H9 (cell line): ENCODE results near the gene SPATA16. TPM values are rescaled to one million over a fixed set of nuclear protein-coding genes. Genes with fewer than 3 reads are reported as not detected.
A peak's percentile ranks its signal among the peaks of the same experiment; 100 is the strongest.

Experiments used
- DNase-seq: peaks from one replicate; pipeline ENCODE4 v3.0.0-alpha.2; 2017
- H2AFZ ChIP-seq: one replicate; pipeline ENCODE4 v1.6.1; 2013; ENCODE audit warnings: mild to moderate bottlenecking, low read length, control low read depth, moderate library complexity
- H2AK5ac ChIP-seq: 2 replicates; pipeline ENCODE4 v1.6.1; 2013; ENCODE audit warnings: low read length, control low read depth, mixed read lengths; ENCODE audit not compliant: insufficient read length
- H2BK120ac ChIP-seq: one replicate; pipeline ENCODE4 v1.6.1; 2013; ENCODE audit warnings: low read depth, mild to moderate bottlenecking, low read length, control low read depth, inconsistent platforms; ENCODE audit not compliant: poor library complexity, severe bottlenecking
- H2BK12ac ChIP-seq: 2 replicates; pipeline ENCODE4 v1.6.1; 2013; ENCODE audit warnings: low read length, control low read depth, mixed read lengths, low read depth; ENCODE audit not compliant: insufficient read length
- H2BK15ac ChIP-seq: 2 replicates; pipeline ENCODE4 v1.6.1; 2013; ENCODE audit warnings: low read depth, low read length, control low read depth
- H2BK20ac ChIP-seq: one replicate; pipeline ENCODE4 v1.6.1; 2013; ENCODE audit warnings: low read depth, mild to moderate bottlenecking, low read length, control low read depth, inconsistent platforms; ENCODE audit not compliant: poor library complexity, severe bottlenecking
- H2BK5ac ChIP-seq: 2 replicates; pipeline ENCODE4 v1.6.1; 2013; ENCODE audit warnings: low read length, control low read depth, mixed read lengths; ENCODE audit not compliant: insufficient read length
- H3K14ac ChIP-seq: 2 replicates; pipeline ENCODE4 v1.6.1; 2013; ENCODE audit warnings: low read length, control low read depth; ENCODE audit not compliant: insufficient read depth
- H3K18ac ChIP-seq: 2 replicates; pipeline ENCODE4 v1.6.1; 2013; ENCODE audit warnings: low read depth, mild to moderate bottlenecking, mixed read lengths, low read length, control low read depth; ENCODE audit not compliant: insufficient read length
- H3K23ac ChIP-seq: 2 replicates; pipeline ENCODE4 v1.6.1; 2013; ENCODE audit warnings: low read length, control low read depth, mixed read lengths, low read depth; ENCODE audit not compliant: insufficient read length
- H3K23me2 ChIP-seq: 2 replicates; pipeline ENCODE4 v1.6.1; 2013; ENCODE audit warnings: low read depth, mild to moderate bottlenecking, mixed read lengths, low read length, control low read depth; ENCODE audit not compliant: insufficient read length, poor library complexity, severe bottlenecking
- H3K27ac ChIP-seq: 2 replicates; pipeline ENCODE4 v1.5.1; 2013; ENCODE audit warnings: low read length, control low read depth, mixed read lengths, low read depth; ENCODE audit not compliant: insufficient read length
- H3K27me3 ChIP-seq: 2 replicates; pipeline ENCODE4 v1.6.1; 2013; ENCODE audit warnings: low read length, control low read depth, inconsistent platforms; ENCODE audit not compliant: insufficient read depth
- H3K4ac ChIP-seq: 2 replicates; pipeline ENCODE4 v1.6.1; 2013; ENCODE audit warnings: low read depth, mild to moderate bottlenecking, control low read depth, inconsistent platforms, low read length, moderate library complexity
- H3K4me1 ChIP-seq: 2 replicates; pipeline ENCODE4 v1.6.1; 2013; ENCODE audit warnings: low read length, control low read depth, inconsistent platforms; ENCODE audit not compliant: insufficient read depth
- H3K4me2 ChIP-seq: 2 replicates; pipeline ENCODE4 v1.6.1; 2013; ENCODE audit warnings: low read length, control low read depth, mixed read lengths; ENCODE audit not compliant: insufficient read length, insufficient read depth
- H3K56ac ChIP-seq: 2 replicates; pipeline ENCODE4 v1.6.1; 2013; ENCODE audit warnings: low read depth, mild to moderate bottlenecking, mixed read lengths, low read length, control low read depth; ENCODE audit not compliant: insufficient read length
- H3K79me1 ChIP-seq: 2 replicates; pipeline ENCODE4 v1.6.1; 2013; ENCODE audit warnings: low read depth, mild to moderate bottlenecking, moderate library complexity, low read length, control low read depth, inconsistent platforms; ENCODE audit not compliant: insufficient read depth, poor library complexity, severe bottlenecking
- H3K79me2 ChIP-seq: 2 replicates; pipeline ENCODE4 v1.6.1; 2013; ENCODE audit warnings: low read length, control low read depth, inconsistent platforms; ENCODE audit not compliant: insufficient read depth
- H3K9ac ChIP-seq: 2 replicates; pipeline ENCODE4 v1.6.1; 2013; ENCODE audit warnings: low read length, control low read depth, mixed read lengths; ENCODE audit not compliant: insufficient read length; ENCODE audit errors: extremely low read depth
- H3K9me3 ChIP-seq: one replicate; pipeline ENCODE4 v1.6.1; 2013; ENCODE audit warnings: low read depth, low read length, inconsistent platforms; ENCODE audit not compliant: control insufficient read depth
- H3T11ph ChIP-seq: one replicate; pipeline ENCODE4 v1.6.1; 2013; ENCODE audit warnings: mild to moderate bottlenecking, low read length, control low read depth, inconsistent platforms
- H4K20me1 ChIP-seq: one replicate; pipeline ENCODE4 v1.6.1; 2013; ENCODE audit not compliant: control insufficient read depth, insufficient read length, insufficient read depth
- H4K5ac ChIP-seq: 2 replicates; pipeline ENCODE4 v1.6.1; 2013; ENCODE audit warnings: low read depth, mild to moderate bottlenecking, mixed read lengths, low read length, control low read depth; ENCODE audit not compliant: insufficient read length
- H4K8ac ChIP-seq: replicated peaks from 2 replicates; pipeline ENCODE4 v1.6.1; 2013; ENCODE audit warnings: low read length, control low read depth, mixed read lengths, low read depth; ENCODE audit not compliant: insufficient read length
- H4K91ac ChIP-seq: 2 replicates; pipeline ENCODE4 v1.6.1; 2013; ENCODE audit warnings: low read depth, mild to moderate bottlenecking, moderate library complexity, mixed read lengths, low read length, control low read depth; ENCODE audit not compliant: insufficient read length
- H3K27ac Mint-ChIP-seq, 3 experiments: 2 replicates in 2 of 3; 3 replicates in 1 of 3; pipeline ENCODE4 v1.8.0; 2020 to 2021; ENCODE audit warnings: mixed read lengths in 3 of 3, mild to moderate bottlenecking in 1 of 3, moderate library complexity in 1 of 3
- H3K27me3 Mint-ChIP-seq: 2 replicates; pipeline ENCODE4 v1.8.0; 2021; ENCODE audit warnings: low read depth, mild to moderate bottlenecking, moderate library complexity, mixed read lengths
- H3K36me3 Mint-ChIP-seq, 3 experiments: 2 replicates in 2 of 3; 3 replicates in 1 of 3; pipeline ENCODE4 v1.8.0; 2020 to 2021; ENCODE audit warnings: low read depth in 3 of 3, mixed read lengths in 3 of 3; ENCODE audit not compliant: insufficient read depth in 1 of 3
- H3K4me1 Mint-ChIP-seq, 2 experiments: 2 replicates each; pipeline ENCODE4 v1.8.0; 2020; ENCODE audit warnings: mixed read lengths in 2 of 2
- H3K4me3 Mint-ChIP-seq, 2 experiments: 2 replicates in 1 of 2; 3 replicates in 1 of 2; pipeline ENCODE4 v1.8.0; 2020 to 2021; ENCODE audit warnings: mild to moderate bottlenecking in 2 of 2, mixed read lengths in 2 of 2, moderate library complexity in 1 of 2
- H3K9me3 Mint-ChIP-seq, 2 experiments: 2 replicates in 1 of 2; 3 replicates in 1 of 2; pipeline ENCODE4 v1.8.0; 2020; ENCODE audit warnings: mild to moderate bottlenecking in 2 of 2, mixed read lengths in 2 of 2, moderate library complexity in 1 of 2
- WGBS: extraction: QIAGEN DNeasy Blood & Tissue Kit; methylation state at CpG from one replicate; pipeline ENCODE4 v1.1.7; 2013; ENCODE audit warnings: missing lambda C conversion rate, low lambda C conversion rate, mixed read lengths; ENCODE audit not compliant: insufficient read length; ENCODE audit errors: extremely low coverage; 5-methylcytosine and 5-hydroxymethylcytosine counted together
- total RNA-seq: library from RNA; stranded (reverse); gene quantifications from 2 replicates; pipeline ENCODE4 v1.2.1, GENCODE V29; 2021
- TF ChIP-seq, protein P1 (sequence below): fragments of 200-600 bp; sonication (generic); conservative IDR thresholded peaks from 3 replicates; pipeline ENCODE4 v1.8.0; 2021; ENCODE audit warnings: antibody characterized with exemption, mild to moderate bottlenecking

Gene SPATA16
- total RNA-seq, 1 experiment from 2014 or later, result not detected

DNA sequence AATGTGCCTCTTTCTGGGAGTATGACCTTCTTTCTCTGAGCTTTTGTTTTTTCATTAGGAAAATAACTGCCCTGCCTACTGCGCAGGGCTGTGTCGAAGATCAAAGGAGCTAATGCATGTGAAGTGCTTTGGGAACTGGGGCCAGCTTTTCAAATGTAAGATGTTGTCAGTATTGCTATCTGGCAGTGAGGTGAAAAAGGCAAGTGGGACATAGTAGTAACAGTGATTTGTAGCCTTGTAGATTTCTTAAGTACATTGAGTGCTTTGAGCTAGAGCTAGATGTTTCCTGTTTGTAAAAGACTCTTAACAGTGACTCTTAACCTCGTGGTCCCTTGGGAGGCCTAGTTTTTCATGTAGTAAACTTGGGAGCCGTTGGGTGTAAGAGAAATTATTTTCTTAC is 264.0 kb downstream of the SPATA16 start:
- Mint-ChIP-seq H3K9me3 (peaks cover 28 to 31% of the 10 kb centered on the region in 2 experiments), H3K27me3 (peaks cover 2% of the 10 kb centered on the region; the same call in 1 of the 2 replicates), H3K27ac (0 out of 7 replicates have a peak overlapping the region, but pooled peaks of 1 of the 3 experiments have one; percentile 11), H3K4me1 (peaks cover 31% of the 10 kb centered on the region in 2 experiments), H3K4me3 (no peak overlapping the region; a peak in 1 of 5 replicates), H3K36me3 (peaks cover 23 to 27% (median 24%) of the 10 kb centered on the region in 3 experiments)
- Histone ChIP-seq H3K56ac (no peak overlapping the region), H3K18ac (no peak overlapping the region), H2BK5ac (no peak overlapping the region), H2BK20ac (no peak overlapping the region), H3K14ac (no peak overlapping the region), H3K9me3 (no peaks in the 10 kb centered on the region), H3K79me2 (no peaks in the 10 kb centered on the region), H3K23ac (no peak overlapping the region), H3K79me1 (no peaks in the 10 kb centered on the region), H4K91ac (no peak overlapping the region), H3K9ac (no peak overlapping the region), H3K27ac (no peak overlapping the region), H4K8ac (no peak overlapping the region), H2BK120ac (no peak overlapping the region), H4K20me1 (no peaks in the 10 kb centered on the region), H2BK15ac (no peak overlapping the region), H2AFZ (no peak overlapping the region), H3K27me3 (no peaks in the 10 kb centered on the region), H3K23me2 (no peaks in the 10 kb centered on the region), H3K4ac (no peak overlapping the region), H2AK5ac (no peak overlapping the region), H3K4me1 (peaks cover 13% of the 10 kb centered on the region; the same call in 1 of the 2 replicates), H4K5ac (no peak overlapping the region), H3T11ph (no peak overlapping the region), H2BK12ac (no peak overlapping the region), H3K4me2 (no peak overlapping the region)
- no CpG with 5 or more reads among the region's 4 CpGs for WGBS
- TF ChIP-seq, protein P1, sequence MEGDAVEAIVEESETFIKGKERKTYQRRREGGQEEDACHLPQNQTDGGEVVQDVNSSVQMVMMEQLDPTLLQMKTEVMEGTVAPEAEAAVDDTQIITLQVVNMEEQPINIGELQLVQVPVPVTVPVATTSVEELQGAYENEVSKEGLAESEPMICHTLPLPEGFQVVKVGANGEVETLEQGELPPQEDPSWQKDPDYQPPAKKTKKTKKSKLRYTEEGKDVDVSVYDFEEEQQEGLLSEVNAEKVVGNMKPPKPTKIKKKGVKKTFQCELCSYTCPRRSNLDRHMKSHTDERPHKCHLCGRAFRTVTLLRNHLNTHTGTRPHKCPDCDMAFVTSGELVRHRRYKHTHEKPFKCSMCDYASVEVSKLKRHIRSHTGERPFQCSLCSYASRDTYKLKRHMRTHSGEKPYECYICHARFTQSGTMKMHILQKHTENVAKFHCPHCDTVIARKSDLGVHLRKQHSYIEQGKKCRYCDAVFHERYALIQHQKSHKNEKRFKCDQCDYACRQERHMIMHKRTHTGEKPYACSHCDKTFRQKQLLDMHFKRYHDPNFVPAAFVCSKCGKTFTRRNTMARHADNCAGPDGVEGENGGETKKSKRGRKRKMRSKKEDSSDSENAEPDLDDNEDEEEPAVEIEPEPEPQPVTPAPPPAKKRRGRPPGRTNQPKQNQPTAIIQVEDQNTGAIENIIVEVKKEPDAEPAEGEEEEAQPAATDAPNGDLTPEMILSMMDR, result no peak
- DNase-seq, result no peak
